ENCODE measurements around the gene GPR39. TPM values are rescaled to one million over a fixed set of nuclear protein-coding genes. Genes with fewer than 3 reads are reported as not detected.
A peak's percentile ranks its signal among the peaks of the same experiment; 100 is the strongest.

Gene GPR39
- total RNA-seq, 1 experiment from 2014 or later = 20.9 TPM

DNA sequence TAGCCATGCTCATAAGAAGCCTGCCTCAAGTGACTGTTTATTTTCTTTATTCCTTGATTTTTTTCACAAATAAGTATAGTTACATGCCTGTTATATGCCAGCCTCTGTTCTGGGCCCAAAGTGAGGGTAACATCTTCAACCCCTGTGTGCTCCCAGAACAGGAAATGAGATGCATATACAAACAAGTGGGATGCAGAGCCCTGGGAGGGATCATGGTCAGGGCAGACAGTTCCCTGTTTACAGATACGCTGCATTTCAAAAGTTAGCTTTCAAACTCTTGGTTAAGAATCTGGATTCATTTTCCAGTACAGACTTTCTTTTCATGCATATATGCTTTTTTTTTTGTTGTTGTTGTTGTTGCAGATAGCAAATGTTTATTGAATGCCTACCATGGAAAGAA is 24.4 kb downstream of the GPR39 start:
- Histone ChIP-seq H4K20me1 (ENCODE audit: insufficient read depth) (no peaks in the 10 kb centered on the region), H3K27ac (peak overlapping the region; percentile 97), H3K4me1 (replicated peaks; ENCODE audit: insufficient read depth) (peaks cover 52% of the 10 kb centered on the region), H3K4me2 (peak overlapping the region; percentile 73; the same call in 1 of the 2 replicates), H3K79me2 (ENCODE audit: low read depth) (peaks cover 88% of the 10 kb centered on the region), H3K4me3 (no peak overlapping the region), H2AFZ (no peak overlapping the region), H3K27me3 (ENCODE audit: insufficient read depth, low read depth) (no peaks in the 10 kb centered on the region), H3K36me3 (ENCODE audit: low read depth) (peaks cover 22% of the 10 kb centered on the region), H3K9me2 (ENCODE audit: insufficient read depth) (no peaks in the 10 kb centered on the region), H3F3A (ENCODE audit: insufficient read depth, low read depth) (peaks cover 41% of the 10 kb centered on the region), H3K9me3 (ENCODE audit: insufficient read depth, low read depth) (no peaks in the 10 kb centered on the region)
- DNase-seq = no peak
- no TSS peak for BruUV-seq (replicated peaks)
- no peak for TF ChIP-seq EZH2 (IDR thresholded peaks at IDR 0.05; ENCODE audit: low read depth)
- TF ChIP-seq, protein P1, sequence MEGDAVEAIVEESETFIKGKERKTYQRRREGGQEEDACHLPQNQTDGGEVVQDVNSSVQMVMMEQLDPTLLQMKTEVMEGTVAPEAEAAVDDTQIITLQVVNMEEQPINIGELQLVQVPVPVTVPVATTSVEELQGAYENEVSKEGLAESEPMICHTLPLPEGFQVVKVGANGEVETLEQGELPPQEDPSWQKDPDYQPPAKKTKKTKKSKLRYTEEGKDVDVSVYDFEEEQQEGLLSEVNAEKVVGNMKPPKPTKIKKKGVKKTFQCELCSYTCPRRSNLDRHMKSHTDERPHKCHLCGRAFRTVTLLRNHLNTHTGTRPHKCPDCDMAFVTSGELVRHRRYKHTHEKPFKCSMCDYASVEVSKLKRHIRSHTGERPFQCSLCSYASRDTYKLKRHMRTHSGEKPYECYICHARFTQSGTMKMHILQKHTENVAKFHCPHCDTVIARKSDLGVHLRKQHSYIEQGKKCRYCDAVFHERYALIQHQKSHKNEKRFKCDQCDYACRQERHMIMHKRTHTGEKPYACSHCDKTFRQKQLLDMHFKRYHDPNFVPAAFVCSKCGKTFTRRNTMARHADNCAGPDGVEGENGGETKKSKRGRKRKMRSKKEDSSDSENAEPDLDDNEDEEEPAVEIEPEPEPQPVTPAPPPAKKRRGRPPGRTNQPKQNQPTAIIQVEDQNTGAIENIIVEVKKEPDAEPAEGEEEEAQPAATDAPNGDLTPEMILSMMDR (conservative IDR thresholded peaks at IDR 0.05) = no peak
- intact Hi-C loops (cut with micrococcal nuclease; ENCODE audit: unreplicated experiment) = no loop called here
- ChIA-PET CTCF (interaction anchor here (0.7 kb wide), 1 partner anchor 44 kb away, joined by 3 read pairs; no protein-coding TSS in a partner anchor), POLR2A (ENCODE audit: unreplicated experiment) (no interaction called here)

DNA sequence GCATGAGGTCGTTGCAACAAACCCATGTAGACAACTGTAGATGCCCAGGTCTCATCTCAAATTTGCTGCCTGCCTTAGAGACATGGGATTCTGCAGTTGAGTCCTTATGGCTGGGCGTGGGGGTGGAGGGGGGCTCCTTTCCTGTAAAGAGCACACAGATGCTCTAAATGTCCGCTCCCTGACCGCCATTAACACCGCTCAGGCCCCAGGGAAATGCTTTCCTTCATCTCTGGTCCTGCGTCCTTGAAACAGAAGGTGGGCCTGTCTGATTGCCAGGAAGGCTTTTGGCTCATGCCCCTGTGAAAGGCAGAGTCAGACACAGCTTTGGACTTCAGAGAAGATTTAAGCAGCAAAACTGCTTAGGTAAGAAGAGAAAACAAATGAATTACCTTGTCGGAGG is 25.7 kb downstream of the GPR39 start:
- no peak for TF ChIP-seq EZH2 (IDR thresholded peaks at IDR 0.05; ENCODE audit: low read depth)
- TF ChIP-seq, protein P1 (conservative IDR thresholded peaks at IDR 0.05) = no peak
- no peak overlapping the region for H3K4me2 ChIP-seq

DNA sequence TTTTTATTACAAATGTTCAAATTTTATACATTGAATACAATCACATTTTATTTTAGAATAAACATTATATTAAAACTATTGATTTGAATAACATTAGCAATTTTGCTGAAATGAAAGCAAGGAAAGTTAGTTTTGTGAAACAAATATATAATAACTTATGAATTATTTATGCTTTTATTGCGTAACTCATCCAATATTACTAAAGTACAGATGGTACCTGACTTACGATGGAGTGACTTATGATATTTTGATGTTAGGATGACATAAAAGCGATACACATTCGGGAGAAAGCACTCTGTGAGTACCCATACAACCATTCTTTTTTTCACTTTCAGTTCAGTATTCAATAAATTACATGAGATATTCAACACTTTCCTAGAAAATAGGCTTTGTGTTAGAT is 26.5 kb downstream of the GPR39 start:
- BruUV-seq (replicated peaks) = no TSS peak
- Histone ChIP-seq H4K20me1 (ENCODE audit: insufficient read depth) (no peaks in the 10 kb centered on the region), H3K4me2 (no peak overlapping the region), H3K27me3 (ENCODE audit: insufficient read depth, low read depth) (no peaks in the 10 kb centered on the region), H3K36me3 (ENCODE audit: low read depth) (peaks cover 17% of the 10 kb centered on the region), H3K4me3 (no peak overlapping the region), H2AFZ (no peak overlapping the region), H3K9me2 (ENCODE audit: insufficient read depth) (no peaks in the 10 kb centered on the region), H3K27ac (no peak overlapping the region), H3K4me1 (replicated peaks; ENCODE audit: insufficient read depth) (peaks cover 32% of the 10 kb centered on the region), H3F3A (ENCODE audit: insufficient read depth, low read depth) (peaks cover 30% of the 10 kb centered on the region), H3K79me2 (ENCODE audit: low read depth) (peaks cover 80% of the 10 kb centered on the region), H3K9me3 (ENCODE audit: insufficient read depth, low read depth) (no peaks in the 10 kb centered on the region)
- no peak for DNase-seq
- ChIA-PET CTCF (no interaction called here), POLR2A (ENCODE audit: unreplicated experiment) (no interaction called here)
- TF ChIP-seq EZH2 (IDR thresholded peaks at IDR 0.05; ENCODE audit: low read depth) = no peak
- TF ChIP-seq, protein P1 (conservative IDR thresholded peaks at IDR 0.05) = no peak
- intact Hi-C loops (cut with micrococcal nuclease; ENCODE audit: unreplicated experiment) = no loop called here

More for the DNA sequence above, 25.7 kb downstream of the GPR39 start:
- Histone ChIP-seq H3K9me2 (ENCODE audit: insufficient read depth) (no peaks in the 10 kb centered on the region), H3K4me1 (replicated peaks; ENCODE audit: insufficient read depth) (peaks cover 40% of the 10 kb centered on the region), H3K27me3 (ENCODE audit: insufficient read depth, low read depth) (no peaks in the 10 kb centered on the region), H3K36me3 (ENCODE audit: low read depth) (peaks cover 17% of the 10 kb centered on the region), H3F3A (ENCODE audit: insufficient read depth, low read depth) (peaks cover 37% of the 10 kb centered on the region), H3K4me3 (no peak overlapping the region), H2AFZ (no peak overlapping the region), H3K27ac (no peak overlapping the region), H4K20me1 (ENCODE audit: insufficient read depth) (no peaks in the 10 kb centered on the region), H3K9me3 (ENCODE audit: insufficient read depth, low read depth) (no peaks in the 10 kb centered on the region), H3K79me2 (ENCODE audit: low read depth) (peaks cover 85% of the 10 kb centered on the region)
- intact Hi-C loops (cut with micrococcal nuclease; ENCODE audit: unreplicated experiment) = no loop called here
- ChIA-PET CTCF (no interaction called here), POLR2A (ENCODE audit: unreplicated experiment) (no interaction called here)
- DNase-seq = no peak
- BruUV-seq (replicated peaks) = no TSS peak
